Measurements from ENCODE around the gene GZMA. TPM values are rescaled to one million over a fixed set of nuclear protein-coding genes. Genes with fewer than 3 reads are reported as not detected.

GZMA gene
- total RNA-seq, 1 donor from 2014 or later = not detected

DNA sequence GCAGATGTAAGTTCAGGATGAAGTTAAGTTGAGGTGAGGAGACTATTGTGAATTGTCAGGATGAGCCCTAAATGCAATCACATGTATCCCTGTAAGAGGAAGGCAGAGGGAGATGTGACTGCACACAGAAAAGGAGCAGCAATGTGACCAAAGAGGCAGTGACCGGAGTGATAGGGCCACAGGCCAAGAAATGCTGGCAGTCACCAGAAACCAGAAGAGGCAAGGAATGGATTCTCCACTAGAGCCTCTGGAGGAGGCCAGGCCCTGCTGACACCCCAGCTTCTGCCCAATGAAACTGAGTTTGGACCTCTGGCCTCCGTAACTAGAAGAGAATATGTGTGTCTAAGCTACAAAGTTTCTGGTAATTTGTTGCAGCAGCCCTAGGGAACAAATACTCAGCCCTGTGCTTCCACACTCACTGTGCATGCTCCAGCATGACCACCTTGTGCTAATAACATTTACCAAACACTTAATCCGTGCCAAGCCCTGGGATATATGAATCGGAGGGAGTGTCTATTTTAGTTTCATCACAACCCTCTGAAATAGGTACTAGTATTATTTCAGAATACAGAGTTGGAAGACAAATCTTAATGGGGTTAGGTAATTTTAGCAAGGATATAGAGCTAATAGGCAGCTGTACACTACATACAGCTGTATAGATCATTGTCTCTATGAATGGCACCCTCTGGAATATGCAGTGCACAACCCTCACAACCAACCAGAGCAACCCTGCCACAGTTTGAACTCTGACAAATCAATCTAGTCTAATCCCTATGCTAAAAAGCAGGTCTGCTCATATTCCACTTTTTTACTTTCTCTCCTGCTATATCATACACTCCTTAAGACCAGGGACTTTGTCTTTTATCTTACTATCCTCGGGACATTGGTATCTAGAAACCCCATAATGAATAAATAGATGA lies 49.7 kb downstream of the GZMA start:
- no peaks in the 10 kb centered on the region for H3K27me3 ChIP-seq
- no peaks in the 10 kb centered on the region for H3K36me3 ChIP-seq
- H3K4me1 ChIP-seq = peaks cover 0 to 5% of the 10 kb centered on the region in 2 donors
- H3K9me3 ChIP-seq = no peaks in the 10 kb centered on the region
- intact Hi-C loops (cut with DNase I) = loop anchor here (10.0 kb wide), 1 partner anchor 637 kb away; the partner anchor contains the start of gene SNX18
- no peak overlapping the region for H3K27ac ChIP-seq
- TF ChIP-seq, protein P1, sequence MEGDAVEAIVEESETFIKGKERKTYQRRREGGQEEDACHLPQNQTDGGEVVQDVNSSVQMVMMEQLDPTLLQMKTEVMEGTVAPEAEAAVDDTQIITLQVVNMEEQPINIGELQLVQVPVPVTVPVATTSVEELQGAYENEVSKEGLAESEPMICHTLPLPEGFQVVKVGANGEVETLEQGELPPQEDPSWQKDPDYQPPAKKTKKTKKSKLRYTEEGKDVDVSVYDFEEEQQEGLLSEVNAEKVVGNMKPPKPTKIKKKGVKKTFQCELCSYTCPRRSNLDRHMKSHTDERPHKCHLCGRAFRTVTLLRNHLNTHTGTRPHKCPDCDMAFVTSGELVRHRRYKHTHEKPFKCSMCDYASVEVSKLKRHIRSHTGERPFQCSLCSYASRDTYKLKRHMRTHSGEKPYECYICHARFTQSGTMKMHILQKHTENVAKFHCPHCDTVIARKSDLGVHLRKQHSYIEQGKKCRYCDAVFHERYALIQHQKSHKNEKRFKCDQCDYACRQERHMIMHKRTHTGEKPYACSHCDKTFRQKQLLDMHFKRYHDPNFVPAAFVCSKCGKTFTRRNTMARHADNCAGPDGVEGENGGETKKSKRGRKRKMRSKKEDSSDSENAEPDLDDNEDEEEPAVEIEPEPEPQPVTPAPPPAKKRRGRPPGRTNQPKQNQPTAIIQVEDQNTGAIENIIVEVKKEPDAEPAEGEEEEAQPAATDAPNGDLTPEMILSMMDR (IDR thresholded peaks at IDR 0.05) = no peak
- DNase-seq (ENCODE audit: low spot score in 2 of 2) = no peak
- no peak overlapping the region for H3K4me3 ChIP-seq

DNA sequence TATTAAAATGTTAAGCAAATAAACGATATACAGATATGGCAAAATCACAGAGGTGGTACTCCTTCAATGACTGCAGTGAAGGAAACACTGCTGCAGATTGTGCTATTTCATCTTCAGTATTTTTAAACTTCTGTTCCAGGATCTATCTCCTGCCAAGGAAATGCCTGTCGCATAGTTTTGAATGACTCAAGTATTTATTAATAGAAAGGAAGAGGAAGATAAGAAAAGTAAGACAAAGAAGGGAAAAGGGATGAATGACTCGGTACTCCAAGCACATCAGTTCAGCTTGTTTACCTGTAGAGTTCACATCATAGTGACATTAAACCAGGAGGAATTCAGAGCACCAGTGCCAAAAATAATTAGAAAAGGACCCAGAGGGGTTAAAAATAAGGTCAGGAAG lies 52.4 kb downstream of the GZMA start:
- Histone ChIP-seq H3K4me3 (no peak overlapping the region), H3K27ac (no peak overlapping the region), H3K36me3 (no peaks in the 10 kb centered on the region), H3K27me3 (no peaks in the 10 kb centered on the region), H3K4me1 (peaks cover 0 to 5% of the 10 kb centered on the region in 2 donors), H3K9me3 (no peaks in the 10 kb centered on the region)
- intact Hi-C loops (cut with DNase I) = loop anchor here (10.0 kb wide), 1 partner anchor 640 kb away; the partner anchor contains the start of gene SNX18
- no peak for DNase-seq (ENCODE audit: low spot score in 2 of 2)
- TF ChIP-seq, protein P1 (IDR thresholded peaks at IDR 0.05) = no peak

Other genes with a start within 250 kb of the GZMA start
- not detected for gene ESM1, start 117.1 kb upstream of the GZMA start, total RNA-seq
- gene GZMK, start 78.4 kb upstream of the GZMA start, total RNA-seq = not detected
- gene GPX8, start 57.5 kb downstream of the GZMA start, total RNA-seq = 27.9 TPM
- gene CDC20B, start 70.5 kb downstream of the GZMA start, total RNA-seq = not detected
- not detected for gene MCIDAS, start 124.7 kb downstream of the GZMA start, total RNA-seq
- 43.2 TPM for gene CCNO, start 131.0 kb downstream of the GZMA start, total RNA-seq
- gene DHX29, start 205.0 kb downstream of the GZMA start, total RNA-seq = 11.3 TPM
- 17.1 TPM for gene MTREX, start 205.3 kb downstream of the GZMA start, total RNA-seq

Data from ascending aorta (tissue), 2 donors.